WI38 (cell line): ENCODE measurements around the gene NHLRC4.

ENCODE experiments used
- H3K4me3 ChIP-seq: 2 replicates; pipeline ENCODE4 v1.5.1; 2011; ENCODE audit warnings: low read depth, mild to moderate bottlenecking, control low read depth, low read length
- TF ChIP-seq, protein P1 (sequence below): IDR thresholded peaks from 2 replicates; pipeline ENCODE4 v1.5.1; 2012; ENCODE audit warnings: low read depth, mild to moderate bottlenecking, control low read depth, low read length

Gene NHLRC4

GRCh38 chr16:527015-527903 is 39.5 kb upstream of the NHLRC4 start, which contains the start of gene CAPN15:
Gene CAPN15 (plus strand): TSS chr16:527712. CDS start chr16:546839, 19,127 bp downstream.
- peak within 1 kb of the TSS; percentile 83 for H3K4me3 ChIP-seq
- TF ChIP-seq, protein P1, sequence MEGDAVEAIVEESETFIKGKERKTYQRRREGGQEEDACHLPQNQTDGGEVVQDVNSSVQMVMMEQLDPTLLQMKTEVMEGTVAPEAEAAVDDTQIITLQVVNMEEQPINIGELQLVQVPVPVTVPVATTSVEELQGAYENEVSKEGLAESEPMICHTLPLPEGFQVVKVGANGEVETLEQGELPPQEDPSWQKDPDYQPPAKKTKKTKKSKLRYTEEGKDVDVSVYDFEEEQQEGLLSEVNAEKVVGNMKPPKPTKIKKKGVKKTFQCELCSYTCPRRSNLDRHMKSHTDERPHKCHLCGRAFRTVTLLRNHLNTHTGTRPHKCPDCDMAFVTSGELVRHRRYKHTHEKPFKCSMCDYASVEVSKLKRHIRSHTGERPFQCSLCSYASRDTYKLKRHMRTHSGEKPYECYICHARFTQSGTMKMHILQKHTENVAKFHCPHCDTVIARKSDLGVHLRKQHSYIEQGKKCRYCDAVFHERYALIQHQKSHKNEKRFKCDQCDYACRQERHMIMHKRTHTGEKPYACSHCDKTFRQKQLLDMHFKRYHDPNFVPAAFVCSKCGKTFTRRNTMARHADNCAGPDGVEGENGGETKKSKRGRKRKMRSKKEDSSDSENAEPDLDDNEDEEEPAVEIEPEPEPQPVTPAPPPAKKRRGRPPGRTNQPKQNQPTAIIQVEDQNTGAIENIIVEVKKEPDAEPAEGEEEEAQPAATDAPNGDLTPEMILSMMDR = no peak

GRCh38 chr16:528111-529011 is 38.4 kb upstream of the NHLRC4 start:
- peak overlapping the region; percentile 75 for H3K4me3 ChIP-seq
- TF ChIP-seq, protein P1 = no peak

GRCh38 chr16:529012-529575 is 37.7 kb upstream of the NHLRC4 start:
- TF ChIP-seq, protein P1 = no peak
- peak overlapping the region; percentile 75 for H3K4me3 ChIP-seq

- TF ChIP-seq, protein P1 = no peak
These were observed 36.5 kb upstream of the NHLRC4 start for GRCh38 chr16:530111-530817.

GRCh38 chr16:531494-532125 is 35.2 kb upstream of the NHLRC4 start:
- TF ChIP-seq, protein P1 = no peak
- H3K4me3 ChIP-seq = no peak overlapping the region

More at GRCh38 chr16:530111-530817, 36.5 kb upstream of the NHLRC4 start:
- no peak overlapping the region for H3K4me3 ChIP-seq

GRCh38 chr16:533391-534123 is 33.2 kb upstream of the NHLRC4 start:
- no peak overlapping the region for H3K4me3 ChIP-seq
- TF ChIP-seq, protein P1 = no peak
